Hematopoietic multipotent progenitor cell (in vitro differentiated cells): Measurements from ENCODE around the gene TMEM37. TPM values are rescaled to one million over a fixed set of nuclear protein-coding genes. Genes with fewer than 3 reads are reported as not detected.
"Not testable (repeated sequence)": the region's sequence is repeated elsewhere in the genome, so short reads cannot be mapped to it uniquely, and the experiment has no call there.

Source experiments
- DNase-seq, 3 donors: peaks; one replicate each; pipeline ENCODE4 v3.0.0-alpha.2; 2011 to 2015; ENCODE audit warnings: low read depth in 2 of 3, low spot score in 2 of 3
- total RNA-seq: library from RNA; depleted of rRNA; stranded (reverse); fragments of >200 nt; gene quantifications from one replicate; pipeline ENCODE4 v1.2.3, GENCODE V29; 2012

The TMEM37 gene
- not detected for total RNA-seq

- peak in 2 of 3 donors; percentile 56 to 66 for DNase-seq
These were observed at the start of gene TMEM37 for GRCh38 chr2:119431155-119431975. Gene TMEM37 (plus strand): TSS chr2:119431854. CDS start chr2:119431904, 50 bp downstream.

- DNase-seq = no peak
These were observed 48.1 kb upstream of the TMEM37 start for GRCh38 chr2:119383410-119384140.

- no peak for DNase-seq
These were observed 46.7 kb upstream of the TMEM37 start for GRCh38 chr2:119384971-119385370.

- no peak for DNase-seq
These were observed 46.2 kb upstream of the TMEM37 start for GRCh38 chr2:119385466-119385865.

GRCh38 chr2:119387381-119388129, 44.1 kb upstream of the TMEM37 start:
- peak in 1 of 3 donors; percentile 32 for DNase-seq

GRCh38 chr2:119389615-119390306, 41.9 kb upstream of the TMEM37 start:
- DNase-seq = no peak

GRCh38 chr2:119393971-119394748, 37.5 kb upstream of the TMEM37 start:
- DNase-seq = no peak

GRCh38 chr2:119397196-119397595, 34.5 kb upstream of the TMEM37 start:
- no peak for DNase-seq

GRCh38 chr2:119402106-119402505, 29.5 kb upstream of the TMEM37 start:
- no peak for DNase-seq

GRCh38 chr2:119402645-119403560, 28.8 kb upstream of the TMEM37 start:
- DNase-seq = no peak

- not testable (repeated sequence) for DNase-seq
These were observed 28.0 kb upstream of the TMEM37 start for GRCh38 chr2:119403618-119404017.

- no peak for DNase-seq
These were observed 26.5 kb upstream of the TMEM37 start for GRCh38 chr2:119405151-119405550.

GRCh38 chr2:119407430-119408220, 24.0 kb upstream of the TMEM37 start:
- peak in 2 of 3 donors; percentile 44 to 71 for DNase-seq

GRCh38 chr2:119408221-119408619, 23.4 kb upstream of the TMEM37 start:
- no peak for DNase-seq

- DNase-seq = no peak
These were observed 22.1 kb upstream of the TMEM37 start for GRCh38 chr2:119409506-119409905.

GRCh38 chr2:119414894-119415293, 16.8 kb upstream of the TMEM37 start:
- no peak for DNase-seq

- no peak for DNase-seq
These were observed 16.0 kb upstream of the TMEM37 start for GRCh38 chr2:119415630-119416029.
